Prostate gland (tissue), 2 donors: Measurements from ENCODE around the gene EWSR1.

Source experiments
- CTCF ChIP-seq, 4 experiments: fragments of 200-600 bp in 2 of 4; fragments of 450-650 bp in 2 of 4; sonication (generic) in 2 of 4; IDR thresholded peaks; 1 replicate in 3 of 4; 2 replicates in 1 of 4; pipeline ENCODE4 v1.5.1; 2016 to 2019; ENCODE audit warnings: antibody characterized with exemption in 4 of 4, mild to moderate bottlenecking in 2 of 4, moderate library complexity in 2 of 4
- POLR2AphosphoS5 ChIP-seq: sonication (generic); formaldehyde crosslinking; IDR thresholded peaks from one replicate; pipeline ENCODE4 v1.6.1; 2017; ENCODE audit warnings: antibody characterized with exemption

DNA sequence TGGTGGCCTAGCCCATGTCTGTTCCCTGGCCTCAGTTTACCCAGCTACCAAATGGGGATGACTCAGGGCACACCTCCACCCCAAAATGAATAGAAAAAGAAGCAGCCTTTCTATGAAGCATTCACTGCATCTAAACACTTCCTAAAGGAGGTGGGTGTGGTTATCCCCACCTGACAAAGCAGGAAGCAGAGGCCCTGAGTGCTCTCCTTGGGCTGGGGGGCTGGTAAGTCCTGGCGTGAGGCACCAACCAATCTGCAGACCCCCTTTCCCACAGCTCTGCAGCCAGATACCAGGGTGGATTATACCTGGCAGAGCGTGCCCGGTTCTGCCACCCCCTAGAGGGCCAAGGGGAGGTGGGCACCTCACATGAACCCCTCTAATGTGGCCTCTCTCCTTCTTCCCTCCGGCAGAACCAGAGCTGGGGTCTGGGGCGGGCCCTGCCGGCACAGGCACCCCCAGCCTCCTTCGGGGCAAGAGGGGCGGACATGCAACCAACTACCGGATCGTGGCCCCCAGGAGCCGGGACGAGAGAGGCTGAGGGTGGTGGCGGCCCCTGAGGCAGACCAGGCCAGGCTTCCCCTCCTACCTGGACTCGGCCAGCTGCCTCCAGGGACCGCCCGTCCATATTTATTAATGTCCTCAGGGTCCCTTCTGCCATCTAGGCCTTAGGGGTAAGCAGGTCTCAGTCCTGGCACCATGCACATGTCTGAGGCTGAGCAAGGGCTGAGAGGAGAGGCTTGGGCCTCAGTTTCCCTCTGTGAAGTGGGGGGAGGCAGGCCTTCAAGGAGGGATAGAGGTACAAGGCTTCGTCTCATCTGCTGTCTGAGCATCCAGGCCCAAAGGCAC, 9.4 kb upstream of the EWSR1 start:
- TF ChIP-seq CTCF (IDR thresholded peaks at IDR 0.05) (no peak), POLR2AphosphoS5 (no peak)
